A673 (cell line): Measurements from ENCODE around the gene GALNT14.

Source experiments
- CTCF ChIP-seq: fragments of 300-800, 200-600 bp; sonication (generic); conservative IDR thresholded peaks from 2 replicates; pipeline ENCODE4 v1.5.1; 2017; ENCODE audit warnings: low read depth, mild to moderate bottlenecking, antibody characterized with exemption, low read length, moderate library complexity, mixed read lengths
- EZH2 ChIP-seq: fragments of 200-600 bp; sonication (generic); IDR thresholded peaks from 2 replicates; pipeline ENCODE4 v1.6.1; 2017; ENCODE audit warnings: borderline replicate concordance, low read depth, mild to moderate bottlenecking, mixed read lengths, antibody characterized with exemption, low read length; ENCODE audit not compliant: poor library complexity, severe bottlenecking

- TF ChIP-seq CTCF (no peak), EZH2 (no peak)
Observed at GRCh38 chr2:30981510-30981909, 156.7 kb downstream of the GALNT14 start.
